ENCODE measurements around the gene JAKMIP1. TPM values are rescaled to one million over a fixed set of nuclear protein-coding genes. Genes with fewer than 3 reads are reported as not detected.
"Not testable (repeated sequence)": the region's sequence is repeated elsewhere in the genome, so short reads cannot be mapped to it uniquely, and the experiment has no call there.

JAKMIP1 gene
- polyA plus RNA-seq, 10 donors, result 0.15 to 0.46 (median 0.16) TPM; not detected in 7

- no peak for DNase-seq
Observed at GRCh38 chr4:6148506-6149205, 51.7 kb downstream of the JAKMIP1 start.

DNA sequence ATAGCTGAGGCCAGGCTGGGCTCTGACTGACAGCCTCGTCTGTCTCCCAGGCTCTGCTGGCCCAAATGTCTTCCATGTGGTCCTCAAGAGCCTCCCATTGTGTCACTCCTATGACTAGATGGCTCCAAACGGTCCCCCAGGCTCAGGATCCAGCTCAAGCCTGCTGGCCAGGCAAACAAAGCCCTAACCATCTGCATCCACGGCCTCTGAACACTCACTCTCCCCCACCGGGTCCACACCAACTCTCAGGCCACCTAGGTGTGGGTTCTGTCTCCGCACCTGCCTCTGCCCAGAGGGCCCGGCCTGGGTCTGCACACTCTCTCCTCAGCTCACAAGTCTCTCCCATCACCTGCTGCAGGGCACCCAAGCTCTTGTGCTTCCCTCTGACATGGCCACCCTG lies 52.9 kb downstream of the JAKMIP1 start:
- no peak for DNase-seq

DNA sequence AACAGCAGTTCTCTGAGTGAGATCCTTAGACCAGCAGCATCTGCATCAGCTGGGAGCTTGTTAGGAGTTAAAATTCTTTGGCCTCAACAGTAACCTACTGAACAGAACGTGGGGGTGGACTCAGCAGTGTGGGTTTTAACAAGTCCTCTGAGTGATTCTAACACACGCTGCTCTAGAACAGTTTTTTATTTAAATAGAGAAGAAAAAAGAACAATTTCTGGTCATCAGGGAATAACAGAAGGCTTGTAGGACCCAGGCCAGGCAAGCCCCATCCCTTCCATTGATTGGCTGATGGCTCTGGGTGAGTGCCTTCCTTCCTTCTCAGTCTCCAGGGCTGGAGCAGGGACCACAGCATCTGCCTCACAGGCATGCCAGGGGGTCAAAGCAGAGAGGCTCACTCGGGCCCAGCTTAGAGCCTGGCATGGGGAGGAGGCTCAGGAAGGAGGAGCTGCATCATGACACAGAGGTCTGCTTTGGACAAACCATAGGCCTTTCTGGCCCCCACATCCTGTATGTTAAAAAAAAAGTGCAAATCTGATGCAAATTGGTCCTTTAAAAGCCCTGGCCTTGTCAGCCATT lies 56.7 kb downstream of the JAKMIP1 start:
- no peak for DNase-seq

- no peak for DNase-seq
Observed at GRCh38 chr4:6142935-6143602, 57.3 kb downstream of the JAKMIP1 start.

- no peak for DNase-seq
Observed at GRCh38 chr4:6142511-6142910, 57.8 kb downstream of the JAKMIP1 start.

- no peak for DNase-seq
Observed at GRCh38 chr4:6141554-6141953, 58.8 kb downstream of the JAKMIP1 start.

DNA sequence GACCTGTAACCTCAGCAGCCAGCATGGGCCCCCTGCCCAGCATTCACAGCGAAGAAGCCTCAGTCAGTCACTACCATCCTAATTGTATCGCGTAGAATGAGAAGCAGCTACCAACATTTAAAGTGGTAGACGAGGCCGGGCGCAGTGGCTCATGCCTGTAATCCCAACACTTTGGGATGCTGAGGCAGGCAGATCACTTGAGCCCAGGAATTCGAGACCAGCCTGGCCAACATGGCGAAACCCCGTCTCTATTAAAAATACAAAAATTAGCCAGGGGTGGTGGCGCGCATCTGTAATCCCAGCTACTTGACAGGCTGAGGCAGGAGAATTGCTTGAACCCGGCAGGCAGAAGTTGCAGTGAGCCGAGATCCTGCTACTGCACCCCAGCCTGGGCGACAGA lies 59.3 kb downstream of the JAKMIP1 start:
- DNase-seq, result not testable (repeated sequence)

GRCh38 chr4:6137747-6138135 lies 62.6 kb downstream of the JAKMIP1 start:
- DNase-seq, result no peak

DNA sequence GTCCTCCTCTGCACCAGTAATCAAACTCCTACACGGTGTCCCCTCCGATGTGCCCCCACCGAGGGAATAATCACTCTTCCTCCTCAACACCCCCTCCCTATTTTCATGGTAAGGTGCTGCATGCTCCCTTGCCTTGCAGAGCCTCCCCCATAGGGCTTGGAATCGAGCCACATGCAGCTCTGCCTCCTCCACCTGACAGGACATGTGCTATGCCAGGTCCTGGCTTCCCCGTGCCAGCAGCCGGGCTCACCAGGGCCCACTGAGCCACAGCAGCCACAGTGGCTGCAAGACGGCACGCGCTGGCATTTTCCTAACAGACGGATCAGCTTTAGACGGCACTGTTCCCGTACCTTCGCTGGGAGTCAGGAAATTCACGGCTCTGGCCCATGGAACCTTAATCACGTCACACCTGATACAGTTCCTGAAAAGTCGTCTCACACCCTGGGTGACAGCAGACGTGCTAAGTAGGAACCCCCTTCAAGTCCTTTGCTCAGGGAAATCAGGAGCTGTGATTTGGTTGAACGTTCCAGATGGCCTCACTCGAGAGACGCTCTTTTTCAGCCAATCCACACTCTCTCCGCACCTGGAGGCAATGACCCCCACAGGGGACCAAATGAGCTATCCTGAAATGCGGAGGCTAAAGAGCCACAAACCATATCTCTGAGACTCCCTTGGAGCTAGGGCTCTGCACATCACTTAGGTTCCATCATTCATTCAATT lies 63.2 kb downstream of the JAKMIP1 start:
- DNase-seq, result no peak

DNA sequence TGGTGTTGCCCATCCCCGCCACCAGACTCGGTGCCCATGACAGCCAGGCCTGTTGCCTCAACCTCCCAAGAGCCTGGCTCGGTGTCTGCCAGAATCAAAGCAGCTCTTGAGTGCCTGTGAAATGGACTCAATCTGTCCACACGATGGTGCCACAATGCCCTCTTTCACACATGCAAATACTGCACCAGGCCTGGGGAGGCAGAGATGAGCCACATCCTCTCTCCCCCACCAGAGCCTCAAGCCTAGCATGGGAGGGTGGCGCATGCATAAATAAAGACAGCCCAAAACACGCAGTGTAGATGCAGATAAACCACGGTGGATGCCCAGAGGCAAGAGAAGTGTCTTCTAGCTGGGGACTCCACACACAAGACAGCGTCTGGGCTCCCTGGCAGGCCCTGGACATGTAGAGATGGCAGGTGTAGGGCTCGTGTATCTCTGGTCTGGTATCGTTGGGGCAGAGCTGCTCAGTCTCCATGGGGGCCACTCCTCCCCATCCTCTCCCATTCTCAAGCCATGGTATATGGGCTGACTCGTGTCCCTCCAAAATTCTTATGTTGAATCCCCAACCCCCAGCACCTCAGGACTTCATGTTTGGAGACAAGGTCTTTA lies 65.6 kb downstream of the JAKMIP1 start:
- no peak for DNase-seq

DNA sequence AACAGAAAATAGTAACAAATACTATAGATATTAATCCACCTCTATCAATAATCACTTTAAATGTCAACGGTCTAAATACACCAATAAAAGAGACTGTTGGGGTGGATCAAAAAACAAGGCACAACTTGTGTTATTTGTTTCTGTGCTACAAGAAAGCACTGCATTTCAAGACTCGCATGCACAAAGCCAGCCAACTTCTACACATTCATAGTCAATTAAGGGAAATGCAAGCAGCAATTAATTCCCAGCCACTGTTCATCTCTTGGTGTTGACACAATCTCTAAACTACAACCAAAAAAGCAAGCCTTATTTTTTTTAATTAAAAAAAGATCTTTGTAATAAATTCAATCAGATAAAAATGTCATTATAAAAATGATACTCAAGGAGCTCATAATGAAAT lies 67.6 kb downstream of the JAKMIP1 start:
- no peak for DNase-seq

GRCh38 chr4:6128221-6128850 lies 72.0 kb downstream of the JAKMIP1 start:
- no peak for DNase-seq

DNA sequence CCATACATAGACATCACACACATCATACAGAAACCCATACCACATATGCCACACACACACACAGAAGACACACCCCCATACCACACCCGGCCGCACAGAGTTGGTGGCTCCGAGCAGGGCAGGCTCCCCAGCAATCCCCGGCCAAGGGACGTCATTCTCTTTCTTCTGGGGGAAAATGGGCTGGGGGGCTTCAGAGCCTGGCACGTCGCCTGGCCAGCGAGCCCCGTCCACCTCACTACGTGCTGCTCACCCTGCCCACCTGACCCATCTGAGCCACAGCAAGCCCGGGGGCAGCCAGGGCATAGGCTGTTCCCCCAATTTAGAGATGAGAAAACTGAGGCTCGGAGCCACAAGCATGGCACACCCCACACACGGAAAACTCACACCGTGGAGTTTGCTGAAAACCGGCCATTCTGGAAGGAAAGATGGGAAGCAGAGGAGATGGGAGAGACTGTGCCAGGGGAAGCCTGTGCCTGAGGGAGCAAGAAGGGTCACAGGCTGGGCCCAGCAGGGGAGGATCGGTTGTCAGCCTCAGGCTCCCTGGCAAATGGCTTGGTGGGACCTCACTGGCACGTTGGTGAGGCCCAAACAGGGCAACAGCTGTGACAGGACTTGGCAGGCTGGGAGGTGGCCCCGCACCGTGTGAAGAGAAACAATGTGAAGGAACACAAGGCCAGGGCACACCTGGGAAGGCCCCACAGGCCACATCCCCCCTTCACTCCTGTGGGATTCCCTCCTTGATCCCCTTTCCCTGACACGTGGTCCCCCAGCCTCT lies 73.2 kb downstream of the JAKMIP1 start:
- DNase-seq, result no peak

DNA sequence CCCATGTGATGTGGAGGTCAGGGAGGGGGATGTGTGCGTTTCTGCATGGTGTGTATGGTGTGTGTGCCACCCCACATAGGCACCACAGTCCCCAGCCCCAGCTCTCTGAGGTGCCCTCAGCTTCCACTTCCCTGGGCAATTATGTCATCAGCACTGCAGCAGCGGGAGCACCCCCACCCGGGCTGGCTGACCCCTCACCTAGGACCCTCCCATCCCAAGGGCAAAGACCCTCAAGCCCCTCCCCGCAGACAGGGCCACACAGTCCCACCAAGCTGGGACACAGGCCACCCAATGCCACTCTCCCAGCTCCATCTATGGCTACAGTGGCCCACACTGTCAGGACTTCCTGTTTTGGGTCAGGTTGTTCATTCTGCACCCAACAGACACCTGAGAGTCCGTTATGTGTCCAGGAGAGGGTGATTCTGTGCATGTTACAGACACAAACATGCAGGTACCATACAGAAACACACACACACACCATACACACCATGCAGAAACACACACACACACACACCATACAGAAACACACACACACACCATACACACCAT lies 75.2 kb downstream of the JAKMIP1 start:
- no peak for DNase-seq

DNA sequence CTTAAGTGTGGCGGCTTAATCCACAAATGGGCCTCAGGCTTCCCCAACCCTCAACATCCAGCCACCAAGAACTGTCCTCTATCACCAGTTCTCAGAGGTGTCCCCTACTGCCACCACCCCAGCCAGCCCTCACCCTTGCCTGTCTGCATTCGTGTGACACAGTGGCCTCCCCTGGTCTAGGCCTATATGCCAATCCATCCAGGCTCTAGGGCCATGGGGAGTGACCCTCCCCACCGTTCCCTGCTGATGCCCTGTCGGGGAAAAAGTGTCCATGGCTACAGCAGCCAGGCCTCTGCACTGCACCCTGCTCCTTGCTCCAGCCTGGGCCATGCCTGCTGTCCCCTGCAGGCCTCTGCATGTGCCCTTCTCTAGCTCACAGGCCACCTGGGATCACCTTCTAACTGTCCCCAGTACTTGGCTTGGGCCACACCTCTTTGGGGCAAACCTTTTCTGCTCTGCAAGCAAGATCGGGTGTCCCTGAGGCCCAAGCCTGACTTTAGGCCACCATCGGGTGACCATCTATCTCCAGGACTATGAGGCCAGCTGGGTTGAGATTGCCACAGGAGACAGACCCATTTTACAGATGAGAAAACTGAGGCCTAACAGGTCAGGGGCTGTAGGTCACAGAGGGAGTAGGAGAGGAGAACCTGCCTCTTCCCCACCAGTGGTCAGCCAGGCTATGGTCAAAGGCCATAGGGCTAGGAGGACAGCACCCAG lies 75.8 kb downstream of the JAKMIP1 start:
- DNase-seq, result no peak

GRCh38 chr4:6123976-6124375 lies 76.4 kb downstream of the JAKMIP1 start:
- DNase-seq, result no peak

DNA sequence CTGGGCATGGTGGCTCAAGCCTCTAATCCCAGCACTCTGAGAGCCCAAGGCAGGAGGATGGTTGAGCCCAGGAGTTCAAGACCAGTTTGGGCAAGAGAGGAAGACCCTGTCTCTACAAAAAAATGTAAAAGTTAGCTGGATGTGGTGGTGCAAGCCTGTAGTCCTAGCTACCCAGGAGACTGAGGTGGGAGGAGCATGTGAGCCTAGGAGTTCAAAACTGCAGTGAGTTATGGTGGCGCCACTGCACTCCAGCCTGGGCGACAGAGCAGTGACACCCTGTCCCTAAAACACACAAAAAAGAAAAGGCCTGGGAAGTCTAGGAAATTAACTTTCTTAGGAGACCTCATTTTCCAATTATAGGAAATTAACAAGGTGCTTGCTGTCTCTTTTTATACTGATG lies 76.8 kb downstream of the JAKMIP1 start:
- no peak for DNase-seq

DNA sequence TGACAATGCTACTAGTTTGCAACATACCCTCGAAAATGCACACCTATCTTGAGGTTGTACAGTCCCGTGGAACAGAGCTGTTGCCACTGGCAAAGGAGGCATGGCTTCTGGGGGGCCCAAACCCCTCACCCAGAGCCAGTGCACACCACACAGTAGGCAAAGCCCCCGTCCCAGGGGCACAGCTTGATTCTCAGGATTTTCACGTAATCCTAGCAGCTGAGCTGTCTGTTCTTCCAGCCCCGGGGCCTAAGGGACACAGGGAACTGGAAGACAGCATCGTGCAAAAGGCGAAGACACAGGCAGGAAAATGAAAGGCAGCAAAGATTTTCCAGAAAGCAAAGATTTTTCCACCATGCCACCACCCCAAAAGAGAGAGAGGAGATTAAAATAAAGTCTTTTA lies 77.2 kb downstream of the JAKMIP1 start:
- no peak for DNase-seq

- DNase-seq, result no peak
Observed at GRCh38 chr4:6122496-6122895, 77.9 kb downstream of the JAKMIP1 start.

GRCh38 chr4:6121941-6122340 lies 78.4 kb downstream of the JAKMIP1 start:
- DNase-seq, result no peak
